Measurements from ENCODE around the gene XDH. TPM values are rescaled to one million over a fixed set of nuclear protein-coding genes. Genes with fewer than 3 reads are reported as not detected.

XDH gene
- total and polyA plus RNA-seq, 2 experiments from 2014 or later: 1.8 to 2.4 TPM

DNA sequence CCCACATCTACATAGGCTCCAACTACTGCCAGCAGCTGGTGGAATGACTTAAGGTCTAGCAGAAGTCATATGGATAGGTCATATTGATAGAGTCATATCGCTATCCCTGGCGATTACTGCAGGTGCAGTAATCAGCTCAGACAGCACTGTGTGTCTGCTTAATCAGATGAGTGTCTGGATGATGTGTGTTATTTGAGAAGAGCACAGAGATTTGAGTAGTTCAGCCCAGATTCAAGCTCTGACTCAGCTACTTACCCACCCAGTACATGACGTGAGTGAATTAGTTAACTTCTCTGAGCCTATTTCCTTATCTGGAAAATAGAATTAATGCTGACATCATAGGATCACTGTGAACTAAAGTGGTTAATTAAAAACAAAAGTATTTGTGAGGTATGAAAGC, 101.6 kb downstream of the XDH start:
- peak; percentile 66 for DNase-seq
- no peak for TF ChIP-seq EZH2 (IDR thresholded peaks at IDR 0.05; ENCODE audit: insufficient read depth, poor library complexity, severe bottlenecking)
- TF ChIP-seq EZH2phosphoT487 (IDR thresholded peaks at IDR 0.05; ENCODE audit: insufficient read depth, low read depth): no peak
- Histone ChIP-seq H3K9me3 (ENCODE audit: low read depth) (no peaks in the 10 kb centered on the region), H3K4me1 (ENCODE audit: insufficient read depth) (peaks cover 13% of the 10 kb centered on the region), H3K4me2 (ENCODE audit: unreplicated experiment) (no peak overlapping the region), H3K9ac (no peak overlapping the region), H3K79me2 (ENCODE audit: insufficient read depth) (no peaks in the 10 kb centered on the region), H3K9me2 (ENCODE audit: insufficient read depth) (no peaks in the 10 kb centered on the region), H3F3A (ENCODE audit: insufficient read depth) (peaks cover 3% of the 10 kb centered on the region), H3K36me3 (ENCODE audit: low read depth) (no peaks in the 10 kb centered on the region), H3K27me3 (replicated peaks; ENCODE audit: insufficient read depth) (no peaks in the 10 kb centered on the region), H2AFZ (no peak overlapping the region), H4K20me1 (ENCODE audit: insufficient read depth) (no peaks in the 10 kb centered on the region), H3K27ac (no peak overlapping the region), H3K4me3 (no peak overlapping the region)
- in situ Hi-C loops (cut with MboI): no loop called here
- WGBS, 2 experiments (ENCODE audit: low coverage in 1 of 2, low lambda C conversion rate in 2 of 2, missing lambda C conversion rate in 2 of 2): 62 to 70% methylated on average over 3 of the region's 3 CpGs

GRCh38 chr2:31304816-31305215, 109.7 kb downstream of the XDH start:
- WGBS, 2 experiments (ENCODE audit: low coverage in 1 of 2, low lambda C conversion rate in 2 of 2, missing lambda C conversion rate in 2 of 2): 85% methylated on average over 2 of the region's 2 CpGs

GRCh38 chr2:31302940-31303563, 111.5 kb downstream of the XDH start:
- peaks cover 10% of the 10 kb centered on the region for H3F3A ChIP-seq (ENCODE audit: insufficient read depth)
- H3K27ac ChIP-seq: no peak overlapping the region
- no peaks in the 10 kb centered on the region for H3K79me2 ChIP-seq (ENCODE audit: insufficient read depth)
- H3K4me2 ChIP-seq (ENCODE audit: unreplicated experiment): no peak overlapping the region
- no peaks in the 10 kb centered on the region for H3K36me3 ChIP-seq (ENCODE audit: low read depth)
- in situ Hi-C loops (cut with MboI): no loop called here
- H3K9me2 ChIP-seq (ENCODE audit: insufficient read depth): no peaks in the 10 kb centered on the region
- no peak for TF ChIP-seq EZH2phosphoT487 (IDR thresholded peaks at IDR 0.05; ENCODE audit: insufficient read depth, low read depth)
- TF ChIP-seq EZH2 (IDR thresholded peaks at IDR 0.05; ENCODE audit: insufficient read depth, poor library complexity, severe bottlenecking): no peak
- DNase-seq: no peak
- H2AFZ ChIP-seq: no peak overlapping the region
- WGBS, 2 experiments (ENCODE audit: low coverage in 1 of 2, low lambda C conversion rate in 2 of 2, missing lambda C conversion rate in 2 of 2): 68 to 71% methylated on average over 9 of the region's 9 CpGs
- H4K20me1 ChIP-seq (ENCODE audit: insufficient read depth): no peaks in the 10 kb centered on the region
- H3K9me3 ChIP-seq (ENCODE audit: low read depth): no peaks in the 10 kb centered on the region
- H3K4me1 ChIP-seq (ENCODE audit: insufficient read depth): peaks cover 17% of the 10 kb centered on the region
- H3K27me3 ChIP-seq (replicated peaks; ENCODE audit: insufficient read depth): no peaks in the 10 kb centered on the region
- H3K4me3 ChIP-seq: no peak overlapping the region
- no peak overlapping the region for H3K9ac ChIP-seq

More at GRCh38 chr2:31304816-31305215, 109.7 kb downstream of the XDH start:
- Histone ChIP-seq H3K9me3 (ENCODE audit: low read depth) (no peaks in the 10 kb centered on the region), H4K20me1 (ENCODE audit: insufficient read depth) (no peaks in the 10 kb centered on the region), H3K4me1 (ENCODE audit: insufficient read depth) (peaks cover 5% of the 10 kb centered on the region; the same call in 1 of the 2 replicates), H3K9me2 (ENCODE audit: insufficient read depth) (no peaks in the 10 kb centered on the region), H3K79me2 (ENCODE audit: insufficient read depth) (no peaks in the 10 kb centered on the region), H2AFZ (no peak overlapping the region), H3K27ac (no peak overlapping the region), H3K4me3 (no peak overlapping the region), H3F3A (ENCODE audit: insufficient read depth) (no peaks in the 10 kb centered on the region), H3K4me2 (ENCODE audit: unreplicated experiment) (no peak overlapping the region), H3K9ac (no peak overlapping the region), H3K27me3 (replicated peaks; ENCODE audit: insufficient read depth) (no peaks in the 10 kb centered on the region), H3K36me3 (ENCODE audit: low read depth) (no peaks in the 10 kb centered on the region)
- in situ Hi-C loops (cut with MboI): no loop called here
- DNase-seq: no peak
- no peak for TF ChIP-seq EZH2phosphoT487 (IDR thresholded peaks at IDR 0.05; ENCODE audit: insufficient read depth, low read depth)

DNA sequence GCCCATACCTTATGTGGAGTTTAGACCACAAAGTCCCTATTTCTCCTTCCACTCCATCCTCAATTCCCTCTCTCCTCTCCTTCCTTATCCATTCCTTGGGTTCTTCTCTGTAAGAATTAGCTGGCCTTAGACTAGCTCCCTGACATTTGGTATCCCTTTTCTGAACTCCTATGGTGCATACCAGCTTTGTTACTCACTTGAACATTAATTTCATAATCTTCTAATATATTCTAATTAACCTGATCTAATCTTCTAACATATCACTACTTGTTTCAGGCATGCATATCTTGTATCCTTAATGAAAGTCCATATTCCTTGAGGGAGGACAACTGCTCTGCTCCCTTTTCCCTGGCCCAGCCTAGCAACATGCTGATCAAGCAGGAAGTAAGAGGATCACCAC, 114.2 kb downstream of the XDH start:
- H4K20me1 ChIP-seq (ENCODE audit: insufficient read depth): no peaks in the 10 kb centered on the region
- no peaks in the 10 kb centered on the region for H3K79me2 ChIP-seq (ENCODE audit: insufficient read depth)
- H3K4me1 ChIP-seq (ENCODE audit: insufficient read depth): peaks cover 39% of the 10 kb centered on the region
- in situ Hi-C loops (cut with MboI): no loop called here
- H3K9ac ChIP-seq: no peak overlapping the region
- H3K27me3 ChIP-seq (replicated peaks; ENCODE audit: insufficient read depth): no peaks in the 10 kb centered on the region
- no peak for TF ChIP-seq EZH2phosphoT487 (IDR thresholded peaks at IDR 0.05; ENCODE audit: insufficient read depth, low read depth)
- peak; percentile 29 for DNase-seq
- no peak overlapping the region for H3K27ac ChIP-seq
- H3K9me2 ChIP-seq (ENCODE audit: insufficient read depth): no peaks in the 10 kb centered on the region
- peaks cover 29% of the 10 kb centered on the region for H3F3A ChIP-seq (ENCODE audit: insufficient read depth)
- no peak overlapping the region for H3K4me2 ChIP-seq (ENCODE audit: unreplicated experiment)
- H2AFZ ChIP-seq: no peak overlapping the region
- H3K36me3 ChIP-seq (ENCODE audit: low read depth): no peaks in the 10 kb centered on the region
- no peak overlapping the region for H3K4me3 ChIP-seq
- no peaks in the 10 kb centered on the region for H3K9me3 ChIP-seq (ENCODE audit: low read depth)

GRCh38 chr2:31299547-31299946, 115.0 kb downstream of the XDH start:
- no peaks in the 10 kb centered on the region for H3K9me3 ChIP-seq (ENCODE audit: low read depth)
- H3F3A ChIP-seq (ENCODE audit: insufficient read depth): peaks cover 31% of the 10 kb centered on the region
- no peak for TF ChIP-seq EZH2 (IDR thresholded peaks at IDR 0.05; ENCODE audit: insufficient read depth, poor library complexity, severe bottlenecking)
- no peak for TF ChIP-seq EZH2phosphoT487 (IDR thresholded peaks at IDR 0.05; ENCODE audit: insufficient read depth, low read depth)
- DNase-seq: no peak
- no peaks in the 10 kb centered on the region for H4K20me1 ChIP-seq (ENCODE audit: insufficient read depth)
- no peak overlapping the region for H3K27ac ChIP-seq
- H3K4me1 ChIP-seq (ENCODE audit: insufficient read depth): peaks cover 39% of the 10 kb centered on the region
- no peaks in the 10 kb centered on the region for H3K79me2 ChIP-seq (ENCODE audit: insufficient read depth)
- no peak overlapping the region for H2AFZ ChIP-seq
- H3K4me3 ChIP-seq: no peak overlapping the region
- no peak overlapping the region for H3K4me2 ChIP-seq (ENCODE audit: unreplicated experiment)
- WGBS, 2 experiments (ENCODE audit: low coverage in 1 of 2, low lambda C conversion rate in 2 of 2, missing lambda C conversion rate in 2 of 2): 78 to 83% methylated on average over 4 of the region's 4 CpGs
- H3K9ac ChIP-seq: no peak overlapping the region
- H3K27me3 ChIP-seq (replicated peaks; ENCODE audit: insufficient read depth): no peaks in the 10 kb centered on the region
- in situ Hi-C loops (cut with MboI): no loop called here
- no peaks in the 10 kb centered on the region for H3K9me2 ChIP-seq (ENCODE audit: insufficient read depth)
- no peaks in the 10 kb centered on the region for H3K36me3 ChIP-seq (ENCODE audit: low read depth)

Data from GM23248 (cell line).